DND-41 (cell line): Measurements from ENCODE around the gene SDHAF2.
A peak's percentile ranks its signal among the peaks of the same experiment; 100 is the strongest.
"Not testable (repeated sequence)": the region's sequence is repeated elsewhere in the genome, so short reads cannot be mapped to it uniquely, and the experiment has no call there.

Source experiments
- ATAC-seq: fragments of 200-7000 bp; cut with Tn5 transposase; 3 replicates; pipeline ENCODE4 v1.9.1; 2021; ENCODE audit warnings: low read depth; ENCODE audit not compliant: insufficient read depth
- DNase-seq: peaks from one replicate; pipeline ENCODE4 v3.0.0-alpha.2; 2020
- H2AFZ ChIP-seq: 2 replicates; pipeline ENCODE4 v1.6.0; 2012; ENCODE audit warnings: low read depth, low read length
- H3K27ac ChIP-seq: 2 replicates; pipeline ENCODE4 v1.5.1; 2012; ENCODE audit warnings: low read length, inconsistent platforms
- H3K27me3 ChIP-seq: fragments of 200-600 bp; sonication (generic); 2 replicates; pipeline ENCODE4 v1.6.0; 2012; ENCODE audit warnings: low read length, mild to moderate bottlenecking, inconsistent platforms; ENCODE audit not compliant: insufficient read depth, poor library complexity
- H3K36me3 ChIP-seq: 2 replicates; pipeline ENCODE4 v1.5.1; 2012; ENCODE audit warnings: low read length, inconsistent platforms; ENCODE audit not compliant: insufficient read depth
- H3K4me1 ChIP-seq: 2 replicates; pipeline ENCODE4 v1.5.1; 2012; ENCODE audit warnings: mild to moderate bottlenecking, low read length; ENCODE audit not compliant: insufficient read depth
- H3K4me2 ChIP-seq: 2 replicates; pipeline ENCODE4 v1.6.0; 2012; ENCODE audit warnings: mild to moderate bottlenecking, moderate library complexity, low read length, inconsistent platforms; ENCODE audit not compliant: insufficient read depth
- H3K4me3 ChIP-seq, 2 experiments: fragments of 200-600 bp in 1 of 2; shearing (Covaris generic) in 1 of 2; 2 replicates each; pipeline ENCODE4 v1.5.1; 2012 to 2016; ENCODE audit warnings: inconsistent platforms in 2 of 2, low read length in 2 of 2, mild to moderate bottlenecking in 2 of 2, low read depth in 1 of 2, moderate library complexity in 1 of 2
- H3K79me2 ChIP-seq: 2 replicates; pipeline ENCODE4 v1.6.0; 2012; ENCODE audit warnings: low read length, inconsistent platforms; ENCODE audit not compliant: insufficient read depth
- H3K9ac ChIP-seq: 2 replicates; pipeline ENCODE4 v1.6.0; 2012; ENCODE audit warnings: low read depth, mild to moderate bottlenecking, inconsistent platforms, low read length, moderate library complexity
- H3K9me3 ChIP-seq: 2 replicates; pipeline ENCODE4 v1.5.1; 2012; ENCODE audit warnings: low read length, moderate library complexity, mild to moderate bottlenecking, inconsistent platforms; ENCODE audit not compliant: insufficient read depth, severe bottlenecking
- H4K20me1 ChIP-seq: 2 replicates; pipeline ENCODE4 v1.6.0; 2012; ENCODE audit warnings: low read length; ENCODE audit not compliant: insufficient read depth
- CTCF ChIP-seq: IDR thresholded peaks from 2 replicates; pipeline ENCODE4 v1.5.1; 2012; ENCODE audit warnings: borderline replicate concordance, low read length, moderate library complexity, mild to moderate bottlenecking; ENCODE audit not compliant: poor library complexity, severe bottlenecking; ENCODE audit errors: extremely low read depth
- EZH2 ChIP-seq: IDR thresholded peaks from 3 replicates; pipeline ENCODE4 v1.6.1; 2012; ENCODE audit warnings: borderline replicate concordance, low read depth, mild to moderate bottlenecking, moderate library complexity, low read length, inconsistent platforms; ENCODE audit not compliant: severe bottlenecking

The SDHAF2 gene

GRCh38 chr11:61429691-61430582 lies at the start of gene SDHAF2, which contains the start of gene CPSF7:
Gene SDHAF2 (plus strand): TSS chr11:61430124. CDS start chr11:61430147, 23 bp downstream.
Gene CPSF7 (minus strand): TSS chr11:61429975. CDS start chr11:61429235, 740 bp downstream.
- peaks cover 49% of the 10 kb centered on the region for H3K36me3 ChIP-seq
- H3K4me3 ChIP-seq, result peak within 1 kb of the TSS; percentile 57 to 70
- TF ChIP-seq CTCF (no peak), EZH2 (no peak)

GRCh38 chr11:61380884-61381283 lies 49.0 kb upstream of the SDHAF2 start:
- DNase-seq, result no peak
- no peak for TF ChIP-seq CTCF
- TF ChIP-seq EZH2, result no peak
- Histone ChIP-seq H3K4me2 (no peak overlapping the region), H3K4me1 (no peaks in the 10 kb centered on the region), H3K9me3 (no peaks in the 10 kb centered on the region), H2AFZ (no peak overlapping the region), H4K20me1 (no peaks in the 10 kb centered on the region), H3K4me3 (no peak overlapping the region), H3K27me3 (no peaks in the 10 kb centered on the region), H3K36me3 (peaks cover under 1% of the 10 kb centered on the region; the same call in 1 of the 2 replicates), H3K27ac (no peak overlapping the region), H3K79me2 (no peaks in the 10 kb centered on the region), H3K9ac (no peak overlapping the region)
- ATAC-seq, result no peak

More at GRCh38 chr11:61429691-61430582, at the start of gene SDHAF2, which contains the start of gene CPSF7:
- H3K27ac ChIP-seq, result peak within 1 kb of the TSS; percentile 97
- peak within 1 kb of the TSS; percentile 100 for H3K9ac ChIP-seq
- peak; percentile 97 for DNase-seq
- H3K27me3 ChIP-seq, result no peaks in the 10 kb centered on the region
- H3K9me3 ChIP-seq, result no peaks in the 10 kb centered on the region
- H3K79me2 ChIP-seq, result peaks cover 96% of the 10 kb centered on the region
- peak; percentile 90 for ATAC-seq
- H2AFZ ChIP-seq, result peak within 1 kb of the TSS; percentile 89
- peaks cover 66% of the 10 kb centered on the region for H3K4me1 ChIP-seq
- peak within 1 kb of the TSS; percentile 86 for H3K4me2 ChIP-seq
- peaks cover 35% of the 10 kb centered on the region for H4K20me1 ChIP-seq

- H3K9ac ChIP-seq, H3K9me3 ChIP-seq, H3K4me2 ChIP-seq, H3K79me2 ChIP-seq, H3K27me3 ChIP-seq, H3K27ac ChIP-seq, H3K4me1 ChIP-seq, H4K20me1 ChIP-seq, H3K36me3 ChIP-seq, H2AFZ ChIP-seq, DNase-seq, H3K4me3 ChIP-seq, ATAC-seq: not testable (repeated sequence)
Observed at GRCh38 chr11:61383859-61384258, 46.1 kb upstream of the SDHAF2 start.
